Dendritic cell treated with granulocyte-macrophage colony-stimulating factor and Interleukin-4, amounts not matched to agents 40 ng/mL and 50 ng/mL, for 4 days (primary cell): Measurements from ENCODE around the gene COLQ.
A peak's percentile ranks its signal among the peaks of the same experiment; 100 is the strongest.
"Not testable (repeated sequence)": the region's sequence is repeated elsewhere in the genome, so short reads cannot be mapped to it uniquely, and the experiment has no call there.

Experiments used
- H3K27ac Mint-ChIP-seq: one replicate; pipeline ENCODE4 v1.8.0; 2022; ENCODE audit warnings: mild to moderate bottlenecking, mixed read lengths
- H3K27me3 Mint-ChIP-seq: one replicate; pipeline ENCODE4 v1.8.0; 2022; ENCODE audit warnings: mild to moderate bottlenecking, mixed read lengths
- H3K36me3 Mint-ChIP-seq: one replicate; pipeline ENCODE4 v1.8.0; 2022; ENCODE audit warnings: low read depth, mixed read lengths
- H3K4me1 Mint-ChIP-seq: one replicate; pipeline ENCODE4 v1.8.0; 2022; ENCODE audit warnings: low read depth, mixed read lengths
- H3K4me3 Mint-ChIP-seq: one replicate; pipeline ENCODE4 v1.8.0; 2022; ENCODE audit warnings: mild to moderate bottlenecking, moderate library complexity, mixed read lengths
- H3K9me3 Mint-ChIP-seq: one replicate; pipeline ENCODE4 v1.8.0; 2022; ENCODE audit warnings: mixed read lengths
- intact Hi-C: fragments of 100-400 bp; cut with micrococcal nuclease; formaldehyde crosslinking; loops from one replicate; pipeline ENCODE4 v1.15.0; 2022

The COLQ gene

GRCh38 chr3:15532614-15533013 is 11.1 kb upstream of the COLQ start:
- H3K27ac Mint-ChIP-seq, H3K36me3 Mint-ChIP-seq, H3K9me3 Mint-ChIP-seq, intact Hi-C loops, H3K4me3 Mint-ChIP-seq, H3K27me3 Mint-ChIP-seq: not testable (repeated sequence)
- H3K4me1 Mint-ChIP-seq: peaks cover 11% of the 10 kb centered on the region

GRCh38 chr3:15531346-15531745 is 9.8 kb upstream of the COLQ start:
- Mint-ChIP-seq H3K4me1 (peaks cover 6% of the 10 kb centered on the region), H3K4me3 (no peak overlapping the region), H3K36me3 (no peaks in the 10 kb centered on the region), H3K27me3 (no peaks in the 10 kb centered on the region), H3K9me3 (no peaks in the 10 kb centered on the region), H3K27ac (no peak overlapping the region)
- intact Hi-C loops: no loop called here

- no peaks in the 10 kb centered on the region for H3K27me3 Mint-ChIP-seq
- H3K9me3 Mint-ChIP-seq: no peaks in the 10 kb centered on the region
- H3K27ac Mint-ChIP-seq: no peak overlapping the region
- intact Hi-C loops: no loop called here
- no peaks in the 10 kb centered on the region for H3K36me3 Mint-ChIP-seq
- H3K4me3 Mint-ChIP-seq: no peak overlapping the region
- peaks cover 6% of the 10 kb centered on the region for H3K4me1 Mint-ChIP-seq
Measured at GRCh38 chr3:15528854-15529537, 7.5 kb upstream of the COLQ start.

GRCh38 chr3:15527031-15527459 is 5.5 kb upstream of the COLQ start:
- H3K36me3 Mint-ChIP-seq: no peaks in the 10 kb centered on the region
- intact Hi-C loops: no loop called here
- H3K27ac Mint-ChIP-seq: no peak overlapping the region
- H3K4me3 Mint-ChIP-seq: no peak overlapping the region
- peaks cover 6% of the 10 kb centered on the region for H3K4me1 Mint-ChIP-seq
- no peaks in the 10 kb centered on the region for H3K27me3 Mint-ChIP-seq
- no peaks in the 10 kb centered on the region for H3K9me3 Mint-ChIP-seq

- intact Hi-C loops: no loop called here
- Mint-ChIP-seq H3K27ac (no peak overlapping the region), H3K4me3 (no peak overlapping the region), H3K36me3 (no peaks in the 10 kb centered on the region), H3K9me3 (no peaks in the 10 kb centered on the region), H3K27me3 (no peaks in the 10 kb centered on the region), H3K4me1 (peaks cover 18% of the 10 kb centered on the region)
Measured at GRCh38 chr3:15525790-15526189, 4.3 kb upstream of the COLQ start.

- intact Hi-C loops: no loop called here
- Mint-ChIP-seq H3K9me3 (no peaks in the 10 kb centered on the region), H3K36me3 (no peaks in the 10 kb centered on the region), H3K4me3 (no peak overlapping the region), H3K27me3 (no peaks in the 10 kb centered on the region), H3K4me1 (peaks cover 21% of the 10 kb centered on the region), H3K27ac (no peak overlapping the region)
Measured at GRCh38 chr3:15523660-15524417, 2.3 kb upstream of the COLQ start.

- peaks cover 24% of the 10 kb centered on the region for H3K4me1 Mint-ChIP-seq
- no peaks in the 10 kb centered on the region for H3K9me3 Mint-ChIP-seq
- no peaks in the 10 kb centered on the region for H3K27me3 Mint-ChIP-seq
- H3K4me3 Mint-ChIP-seq: no peak overlapping the region
- H3K27ac Mint-ChIP-seq: no peak overlapping the region
- intact Hi-C loops: no loop called here
- no peaks in the 10 kb centered on the region for H3K36me3 Mint-ChIP-seq
Measured at GRCh38 chr3:15522016-15522415, 510 bp upstream of the COLQ start.

GRCh38 chr3:15520804-15521572 is 518 bp downstream of the COLQ start:
- H3K4me1 Mint-ChIP-seq: peaks cover 28% of the 10 kb centered on the region
- H3K9me3 Mint-ChIP-seq: no peaks in the 10 kb centered on the region
- no peaks in the 10 kb centered on the region for H3K27me3 Mint-ChIP-seq
- H3K36me3 Mint-ChIP-seq: no peaks in the 10 kb centered on the region
- no peak overlapping the region for H3K27ac Mint-ChIP-seq
- H3K4me3 Mint-ChIP-seq: no peak overlapping the region
- intact Hi-C loops: no loop called here

- H3K4me1 Mint-ChIP-seq: peaks cover 28% of the 10 kb centered on the region
- H3K36me3 Mint-ChIP-seq: no peaks in the 10 kb centered on the region
- no peak overlapping the region for H3K4me3 Mint-ChIP-seq
- H3K27me3 Mint-ChIP-seq: no peaks in the 10 kb centered on the region
- H3K9me3 Mint-ChIP-seq: no peaks in the 10 kb centered on the region
- intact Hi-C loops: no loop called here
- no peak overlapping the region for H3K27ac Mint-ChIP-seq
Measured at GRCh38 chr3:15520185-15520584, 1.3 kb downstream of the COLQ start.

GRCh38 chr3:15519096-15519495 is 2.4 kb downstream of the COLQ start:
- Mint-ChIP-seq H3K4me3 (no peak overlapping the region), H3K9me3 (no peaks in the 10 kb centered on the region), H3K27me3 (no peaks in the 10 kb centered on the region), H3K4me1 (peaks cover 28% of the 10 kb centered on the region), H3K27ac (no peak overlapping the region), H3K36me3 (no peaks in the 10 kb centered on the region)
- intact Hi-C loops: no loop called here

GRCh38 chr3:15514663-15515340 is 6.7 kb downstream of the COLQ start:
- intact Hi-C loops: no loop called here
- Mint-ChIP-seq H3K4me3 (no peak overlapping the region), H3K27ac (peak overlapping the region; percentile 23), H3K9me3 (no peaks in the 10 kb centered on the region), H3K27me3 (peaks cover 1% of the 10 kb centered on the region), H3K36me3 (no peaks in the 10 kb centered on the region), H3K4me1 (peaks cover 19% of the 10 kb centered on the region)

- no peaks in the 10 kb centered on the region for H3K9me3 Mint-ChIP-seq
- peaks cover 1% of the 10 kb centered on the region for H3K27me3 Mint-ChIP-seq
- peak overlapping the region; percentile 23 for H3K27ac Mint-ChIP-seq
- H3K4me3 Mint-ChIP-seq: no peak overlapping the region
- intact Hi-C loops: no loop called here
- H3K4me1 Mint-ChIP-seq: peaks cover 19% of the 10 kb centered on the region
- H3K36me3 Mint-ChIP-seq: no peaks in the 10 kb centered on the region
Measured at GRCh38 chr3:15513810-15514662, 7.5 kb downstream of the COLQ start.

GRCh38 chr3:15513116-15513515 is 8.4 kb downstream of the COLQ start:
- Mint-ChIP-seq H3K27me3 (peaks cover 1% of the 10 kb centered on the region), H3K9me3 (no peaks in the 10 kb centered on the region), H3K4me1 (peaks cover 19% of the 10 kb centered on the region), H3K36me3 (no peaks in the 10 kb centered on the region), H3K27ac (no peak overlapping the region), H3K4me3 (no peak overlapping the region)
- intact Hi-C loops: no loop called here
